Upper lobe of left lung (tissue), 6 donors: Measurements from ENCODE around the gene ABCA6. TPM values are rescaled to one million over a fixed set of nuclear protein-coding genes. Genes with fewer than 3 reads are reported as not detected.

Experiments used
- ATAC-seq, 2 donors: fragments of 200-7000 bp; cut with Tn5 transposase; one replicate each; pipeline ENCODE4 v1.9.1; 2022; ENCODE audit warnings: mild to moderate bottlenecking in 2 of 2, moderate library complexity in 2 of 2; ENCODE audit not compliant: low FRiP score in 2 of 2
- DNase-seq, 2 donors: peaks; one replicate each; pipeline ENCODE4 v3.0.0-alpha.2; 2019 to 2020
- H3K27ac ChIP-seq, 4 donors: fragments of 200-600 bp; sonication (generic); one replicate each; pipeline ENCODE4 v1.5.1; 2016 to 2019
- H3K27me3 ChIP-seq, 4 donors: fragments of 200-600 bp; sonication (generic); one replicate each; pipeline ENCODE4 v1.5.1; 2017 to 2019
- H3K36me3 ChIP-seq, 4 donors: fragments of 200-600 bp; sonication (generic); one replicate each; pipeline ENCODE4 v1.5.1; 2016 to 2019
- H3K4me1 ChIP-seq, 4 donors: fragments of 200-600 bp; sonication (generic); one replicate each; pipeline ENCODE4 v1.5.1; 2018 to 2019
- H3K4me3 ChIP-seq, 4 donors: fragments of 200-600 bp; sonication (generic); one replicate each; pipeline ENCODE4 v1.5.1; 2017 to 2019; ENCODE audit warnings: mild to moderate bottlenecking in 2 of 4, moderate library complexity in 1 of 4
- H3K9me3 ChIP-seq, 4 donors: fragments of 200-600 bp; sonication (generic); one replicate each; pipeline ENCODE4 v1.5.1; 2018 to 2019
- EP300 ChIP-seq, 4 donors: sonication (generic); formaldehyde crosslinking; IDR thresholded peaks; one replicate each; pipeline ENCODE4 v1.5.1; 2017; ENCODE audit warnings: antibody characterized with exemption in 4 of 4, control low read depth in 2 of 4
- POLR2A ChIP-seq, 4 donors: fragments of 450-650 bp; IDR thresholded peaks; one replicate each; pipeline ENCODE4 v1.5.1; 2016 to 2017; ENCODE audit warnings: antibody characterized with exemption in 4 of 4, mild to moderate bottlenecking in 2 of 4
- POLR2AphosphoS5 ChIP-seq, 2 donors: sonication (generic); formaldehyde crosslinking; IDR thresholded peaks; one replicate each; pipeline ENCODE4 v1.5.1; 2017; ENCODE audit warnings: antibody characterized with exemption in 2 of 2
- WGBS, 2 donors: methylation state at CpG; one replicate each; pipeline ENCODE4 v1.1.5; 2017 to 2018; 5-methylcytosine and 5-hydroxymethylcytosine counted together
- total RNA-seq, 6 donors: library from RNA; depleted of rRNA in 4 of 6; stranded (reverse); fragments of >200 nt in 4 of 6; gene quantifications; one replicate each; pipeline versions ENCODE4 v1.1.0 to v1.2.1, GENCODE V29; 2016 to 2021
- TF ChIP-seq, protein P1 (sequence below), 6 experiments: fragments of 450-650 bp in 4 of 6; fragments of 200-600 bp in 2 of 6; sonication (generic) in 2 of 6; IDR thresholded peaks; one replicate each; pipeline ENCODE4 v1.5.1; 2016 to 2019; ENCODE audit warnings: antibody characterized with exemption in 6 of 6
- donor health status: DM: no; HTN: no; CAD: no; lungs with moderate emphysema.
- donor health status: DM: no; HTN: yes; CAD: no; lungs with severe emphysema.

ABCA6 gene
- total RNA-seq, 6 donors from 2014 or later = 17.6 to 176 (median 44.3) TPM

DNA sequence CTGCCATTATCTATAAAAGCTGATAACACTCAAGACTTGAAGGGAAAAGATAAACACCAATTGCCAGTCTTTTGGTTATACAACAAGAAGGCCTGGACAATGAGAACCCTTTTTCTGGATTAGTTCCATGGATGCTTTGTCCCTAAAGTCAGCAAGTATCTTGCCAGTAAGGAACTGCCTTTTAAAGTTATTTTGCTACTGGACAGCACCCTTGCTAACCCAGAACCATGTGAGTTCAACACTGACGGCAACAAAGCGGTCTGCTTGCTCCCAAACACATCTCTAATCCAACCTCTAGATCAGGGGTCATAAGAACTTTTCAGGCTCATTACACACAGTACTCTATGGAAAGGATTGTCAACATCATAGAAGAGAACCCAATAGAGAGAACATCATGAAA is 25.3 kb upstream of the ABCA6 start:
- ATAC-seq = no peak
- DNase-seq = no peak
- H3K9me3 ChIP-seq = no peaks in the 10 kb centered on the region
- no peaks in the 10 kb centered on the region for H3K4me1 ChIP-seq
- TF ChIP-seq EP300 (IDR thresholded peaks at IDR 0.05) (no peak), POLR2A (IDR thresholded peaks at IDR 0.05) (no peak), POLR2AphosphoS5 (IDR thresholded peaks at IDR 0.05) (no peak)
- TF ChIP-seq, protein P1, sequence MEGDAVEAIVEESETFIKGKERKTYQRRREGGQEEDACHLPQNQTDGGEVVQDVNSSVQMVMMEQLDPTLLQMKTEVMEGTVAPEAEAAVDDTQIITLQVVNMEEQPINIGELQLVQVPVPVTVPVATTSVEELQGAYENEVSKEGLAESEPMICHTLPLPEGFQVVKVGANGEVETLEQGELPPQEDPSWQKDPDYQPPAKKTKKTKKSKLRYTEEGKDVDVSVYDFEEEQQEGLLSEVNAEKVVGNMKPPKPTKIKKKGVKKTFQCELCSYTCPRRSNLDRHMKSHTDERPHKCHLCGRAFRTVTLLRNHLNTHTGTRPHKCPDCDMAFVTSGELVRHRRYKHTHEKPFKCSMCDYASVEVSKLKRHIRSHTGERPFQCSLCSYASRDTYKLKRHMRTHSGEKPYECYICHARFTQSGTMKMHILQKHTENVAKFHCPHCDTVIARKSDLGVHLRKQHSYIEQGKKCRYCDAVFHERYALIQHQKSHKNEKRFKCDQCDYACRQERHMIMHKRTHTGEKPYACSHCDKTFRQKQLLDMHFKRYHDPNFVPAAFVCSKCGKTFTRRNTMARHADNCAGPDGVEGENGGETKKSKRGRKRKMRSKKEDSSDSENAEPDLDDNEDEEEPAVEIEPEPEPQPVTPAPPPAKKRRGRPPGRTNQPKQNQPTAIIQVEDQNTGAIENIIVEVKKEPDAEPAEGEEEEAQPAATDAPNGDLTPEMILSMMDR (IDR thresholded peaks at IDR 0.05) = no peak
- H3K4me3 ChIP-seq = no peak overlapping the region
- H3K27me3 ChIP-seq = no peaks in the 10 kb centered on the region
- no peak overlapping the region for H3K27ac ChIP-seq
- WGBS, 2 donors = 95 to 100% methylated on average over 2 of the region's 2 CpGs
- no peaks in the 10 kb centered on the region for H3K36me3 ChIP-seq

DNA sequence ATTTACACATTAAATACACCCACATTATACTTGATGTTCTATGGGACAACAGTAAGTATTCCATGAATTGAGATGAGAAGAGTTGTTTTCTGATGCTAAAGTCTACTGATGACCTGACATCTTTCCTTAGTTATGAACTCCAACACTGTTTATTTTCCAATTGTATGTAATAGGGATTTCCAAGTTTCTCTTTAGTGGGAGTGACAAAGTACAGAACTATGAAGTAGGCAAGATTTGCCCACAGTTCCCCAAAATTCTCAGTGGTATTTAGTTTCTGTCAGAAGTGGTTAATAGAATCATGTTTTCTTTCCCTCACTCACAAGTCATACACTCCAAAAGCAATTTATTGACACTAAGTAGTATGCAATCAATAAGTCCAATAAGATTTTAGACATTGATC is 22.5 kb upstream of the ABCA6 start:
- TF ChIP-seq POLR2AphosphoS5 (IDR thresholded peaks at IDR 0.05) (no peak), EP300 (IDR thresholded peaks at IDR 0.05) (no peak), POLR2A (IDR thresholded peaks at IDR 0.05) (no peak)
- TF ChIP-seq, protein P1 (IDR thresholded peaks at IDR 0.05) = no peak
- H3K9me3 ChIP-seq = no peaks in the 10 kb centered on the region
- H3K27me3 ChIP-seq = no peaks in the 10 kb centered on the region
- no peak for ATAC-seq
- no peak for DNase-seq
- H3K36me3 ChIP-seq = no peaks in the 10 kb centered on the region
- H3K4me1 ChIP-seq = no peaks in the 10 kb centered on the region
- H3K27ac ChIP-seq = no peak overlapping the region
- no peak overlapping the region for H3K4me3 ChIP-seq

DNA sequence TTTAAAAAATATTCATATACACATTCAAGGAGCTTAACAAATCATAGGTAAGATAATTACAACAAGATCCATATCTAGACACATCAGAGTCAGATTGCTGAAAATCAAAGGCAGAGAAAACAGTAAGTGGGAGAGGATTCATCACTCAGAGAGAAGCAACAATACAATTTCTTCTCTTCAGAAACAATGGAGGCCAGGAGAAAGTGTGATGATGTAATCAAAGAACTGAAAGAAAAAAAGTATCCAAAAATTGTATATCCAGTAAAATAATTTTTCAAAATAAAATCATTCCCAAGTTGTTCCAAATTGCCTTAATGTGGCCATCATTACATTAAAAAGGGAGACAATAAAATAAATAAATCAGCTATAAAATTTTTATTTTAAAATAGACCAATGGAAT is 17.7 kb upstream of the ABCA6 start:
- H3K4me3 ChIP-seq = no peak overlapping the region
- H3K27ac ChIP-seq = no peak overlapping the region
- no peaks in the 10 kb centered on the region for H3K4me1 ChIP-seq
- DNase-seq (no peak), ATAC-seq (no peak)
- H3K9me3 ChIP-seq = no peaks in the 10 kb centered on the region
- H3K36me3 ChIP-seq = no peaks in the 10 kb centered on the region
- TF ChIP-seq POLR2AphosphoS5 (IDR thresholded peaks at IDR 0.05) = no peak
- TF ChIP-seq POLR2A (IDR thresholded peaks at IDR 0.05) = no peak
- no peak for TF ChIP-seq EP300 (IDR thresholded peaks at IDR 0.05)
- TF ChIP-seq, protein P1 (IDR thresholded peaks at IDR 0.05) = no peak
- H3K27me3 ChIP-seq = no peaks in the 10 kb centered on the region

DNA sequence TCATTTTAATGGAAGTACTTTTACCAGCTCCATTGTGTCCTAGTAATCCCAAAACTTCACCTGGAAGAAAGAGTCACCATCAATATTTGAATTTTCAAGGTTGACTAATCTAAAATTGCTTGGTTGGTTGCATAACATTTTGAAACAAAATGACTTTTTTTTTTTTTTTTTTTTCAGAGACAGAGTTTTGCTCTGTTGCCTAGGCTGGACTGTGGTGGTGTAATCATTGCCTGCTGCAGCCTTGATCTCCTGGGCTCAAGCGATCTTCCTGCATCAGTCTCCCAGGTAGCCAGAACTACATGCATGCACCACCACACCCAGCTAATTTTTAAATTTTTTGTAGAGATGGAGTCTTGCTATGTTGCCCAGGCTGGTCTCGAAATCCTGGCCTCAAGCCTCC is 12.6 kb upstream of the ABCA6 start:
- no peaks in the 10 kb centered on the region for H3K27me3 ChIP-seq
- H3K36me3 ChIP-seq = no peaks in the 10 kb centered on the region
- ATAC-seq = no peak
- H3K9me3 ChIP-seq = no peaks in the 10 kb centered on the region
- no peak overlapping the region for H3K27ac ChIP-seq
- WGBS, 2 donors = 91 to 94% methylated on average over 2 of the region's 2 CpGs
- H3K4me3 ChIP-seq = no peak overlapping the region
- no peak for TF ChIP-seq POLR2A (IDR thresholded peaks at IDR 0.05)
- TF ChIP-seq, protein P1 (IDR thresholded peaks at IDR 0.05) = no peak
- no peak for TF ChIP-seq POLR2AphosphoS5 (IDR thresholded peaks at IDR 0.05)
- no peak for TF ChIP-seq EP300 (IDR thresholded peaks at IDR 0.05)
- no peak for DNase-seq
- no peaks in the 10 kb centered on the region for H3K4me1 ChIP-seq

DNA sequence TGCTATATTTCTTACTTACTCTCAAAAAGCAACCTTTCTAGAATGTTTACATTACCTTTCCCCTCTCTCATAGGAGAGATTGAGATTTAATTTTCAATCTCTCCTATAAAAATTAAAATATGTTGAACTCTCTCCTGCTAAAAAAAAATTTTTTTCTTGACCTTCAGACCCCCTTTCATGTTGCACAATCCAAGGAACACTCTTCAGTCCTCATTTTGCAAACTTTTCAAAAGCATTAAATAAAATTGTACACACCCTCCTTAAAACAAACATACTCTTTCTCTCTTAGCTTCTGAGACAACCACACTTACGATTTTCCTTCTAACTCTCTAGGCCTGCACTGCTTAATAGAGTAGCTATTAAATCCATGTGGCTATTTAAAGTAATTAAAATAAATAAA is 8.6 kb upstream of the ABCA6 start:
- H3K4me3 ChIP-seq = no peak overlapping the region
- H3K27me3 ChIP-seq = no peaks in the 10 kb centered on the region
- H3K36me3 ChIP-seq = no peaks in the 10 kb centered on the region
- no peaks in the 10 kb centered on the region for H3K9me3 ChIP-seq
- DNase-seq (no peak), ATAC-seq (no peak)
- WGBS, 2 donors = 38 to 43% methylated on average over 1 of the region's 1 CpG
- H3K4me1 ChIP-seq = no peaks in the 10 kb centered on the region
- H3K27ac ChIP-seq = no peak overlapping the region
- TF ChIP-seq POLR2AphosphoS5 (IDR thresholded peaks at IDR 0.05) (no peak), POLR2A (IDR thresholded peaks at IDR 0.05) (no peak), EP300 (IDR thresholded peaks at IDR 0.05) (no peak)
- TF ChIP-seq, protein P1 (IDR thresholded peaks at IDR 0.05) = no peak
